Lower leg skin (tissue), 3 donors: ENCODE measurements around the gene EIF4H.

Experiments used
- CTCF ChIP-seq, 3 donors: fragments of 450-650 bp; IDR thresholded peaks; one replicate each; pipeline ENCODE4 v1.5.1; 2016; ENCODE audit warnings: antibody characterized with exemption in 3 of 3, mild to moderate bottlenecking in 3 of 3, moderate library complexity in 2 of 3
- POLR2A ChIP-seq, 2 donors: fragments of 450-650 bp; IDR thresholded peaks; one replicate each; pipeline ENCODE4 v1.6.1; 2016 to 2017; ENCODE audit warnings: antibody characterized with exemption in 2 of 2, mild to moderate bottlenecking in 1 of 2, moderate library complexity in 1 of 2

- TF ChIP-seq CTCF (IDR thresholded peaks at IDR 0.05) (no peak), POLR2A (IDR thresholded peaks at IDR 0.05) (no peak)
Measured at GRCh38 chr7:74199551-74200355, 25.6 kb downstream of the EIF4H start.
